Dedifferentiated amniotic fluid mesenchymal stem cell (primary cell): ENCODE results near the gene BAIAP2L1.
"Not testable (repeated sequence)": the region's sequence is repeated elsewhere in the genome, so short reads cannot be mapped to it uniquely, and the experiment has no call there.

Experiments used
- DNase-seq: peaks from one replicate; pipeline ENCODE4 v3.0.0-alpha.2; 2016; ENCODE audit errors: extremely low spot score

Gene BAIAP2L1

GRCh38 chr7:98399462-98399861 is 1.4 kb downstream of the BAIAP2L1 start:
- DNase-seq: no peak

DNA sequence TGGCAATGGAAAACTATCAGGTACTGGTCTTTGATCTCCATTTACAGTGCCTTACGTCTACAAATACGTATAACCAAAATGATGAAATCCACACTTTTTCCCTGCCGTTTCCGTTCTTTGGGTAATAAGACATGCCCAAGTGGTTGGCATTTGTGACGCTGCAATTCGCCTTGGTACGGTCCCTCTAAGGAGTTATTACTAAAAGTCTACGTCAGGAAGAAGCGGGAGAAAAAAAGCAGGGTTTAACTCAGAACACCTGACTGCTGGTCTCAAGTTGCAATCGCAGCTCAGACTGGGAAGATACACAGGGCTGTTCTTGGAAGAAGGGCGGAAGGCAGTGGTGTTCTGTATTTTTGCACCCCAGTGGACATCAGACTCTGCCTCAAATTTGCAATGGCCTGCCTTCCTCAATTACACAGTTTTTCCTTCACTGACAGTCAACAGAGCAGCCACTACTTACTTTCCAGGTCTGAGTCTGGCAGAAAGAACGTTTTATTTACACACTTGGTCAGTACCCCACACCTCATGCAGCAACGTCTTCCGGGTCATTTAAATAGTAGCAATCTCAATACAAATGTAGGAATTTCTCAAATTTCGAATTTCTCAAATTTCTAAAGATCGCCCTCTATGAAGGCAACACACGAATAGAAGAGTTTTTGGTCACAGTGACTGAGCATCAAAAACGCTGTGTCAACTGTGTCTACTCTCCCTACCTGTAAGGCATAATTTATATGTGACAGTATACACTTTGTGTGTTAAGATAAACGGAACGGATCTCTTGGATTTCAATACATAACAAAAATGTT is 2.1 kb downstream of the BAIAP2L1 start:
- no peak for DNase-seq

DNA sequence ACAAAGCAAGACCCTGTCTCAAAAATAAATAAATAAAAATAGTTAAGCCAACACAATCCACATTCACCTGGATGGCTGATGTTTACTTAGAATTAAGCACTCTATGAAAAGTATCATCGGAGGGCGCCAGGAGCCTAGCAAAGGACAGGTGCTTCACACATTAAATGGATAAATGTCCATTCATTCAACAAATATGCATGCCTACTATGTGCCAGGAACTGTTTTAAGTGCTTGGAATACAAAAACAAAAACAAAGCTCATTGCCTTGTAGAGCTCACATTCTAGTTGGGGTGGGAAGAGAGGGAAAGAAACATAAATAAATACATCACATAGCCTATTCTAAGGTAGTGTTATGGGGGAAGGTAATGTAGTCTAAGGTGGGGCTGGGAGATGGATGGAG is 4.1 kb downstream of the BAIAP2L1 start:
- no peak for DNase-seq

DNA sequence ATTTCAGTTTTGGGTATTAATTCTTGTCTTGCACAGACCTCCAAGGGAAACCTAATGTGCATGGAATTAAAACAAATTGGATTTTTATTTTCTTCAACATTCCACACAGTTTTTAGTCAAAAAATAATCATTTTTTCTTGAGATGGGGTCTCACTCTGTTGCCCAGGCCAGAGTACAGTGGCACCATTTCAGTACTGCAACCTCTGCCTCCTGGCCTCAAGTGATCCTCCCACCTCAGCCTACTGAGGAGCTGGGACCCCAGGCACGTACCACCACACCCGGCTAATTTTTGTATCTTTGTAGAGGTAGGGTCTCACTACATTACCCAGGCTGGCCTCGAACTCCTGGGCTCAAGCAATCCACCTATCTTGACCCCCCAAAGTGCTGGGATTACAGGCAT is 4.9 kb downstream of the BAIAP2L1 start:
- no peak for DNase-seq

GRCh38 chr7:98395481-98395880 is 5.4 kb downstream of the BAIAP2L1 start:
- DNase-seq: no peak

DNA sequence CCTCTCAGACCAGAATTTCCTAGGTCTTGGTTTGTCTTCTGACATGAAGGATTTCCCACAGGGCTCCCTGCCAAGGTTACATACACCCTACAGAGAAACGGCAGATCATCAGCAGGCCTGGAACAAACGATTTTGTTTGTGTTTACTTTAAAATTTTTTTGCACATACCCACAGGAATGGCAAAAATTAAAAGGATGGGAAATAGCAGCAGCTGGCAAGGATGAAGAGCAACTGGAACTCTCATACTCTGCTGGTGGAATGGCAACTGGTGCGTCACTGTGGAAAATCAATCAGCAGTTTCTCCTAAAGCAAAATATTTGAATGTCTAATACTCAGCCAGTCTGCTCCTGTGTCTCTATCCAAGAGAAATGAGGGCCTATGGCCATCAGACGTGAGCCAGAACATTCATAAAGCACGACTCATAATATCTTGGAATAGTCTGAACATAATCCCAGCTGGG is 6.5 kb downstream of the BAIAP2L1 start:
- peak; percentile 50 for DNase-seq

DNA sequence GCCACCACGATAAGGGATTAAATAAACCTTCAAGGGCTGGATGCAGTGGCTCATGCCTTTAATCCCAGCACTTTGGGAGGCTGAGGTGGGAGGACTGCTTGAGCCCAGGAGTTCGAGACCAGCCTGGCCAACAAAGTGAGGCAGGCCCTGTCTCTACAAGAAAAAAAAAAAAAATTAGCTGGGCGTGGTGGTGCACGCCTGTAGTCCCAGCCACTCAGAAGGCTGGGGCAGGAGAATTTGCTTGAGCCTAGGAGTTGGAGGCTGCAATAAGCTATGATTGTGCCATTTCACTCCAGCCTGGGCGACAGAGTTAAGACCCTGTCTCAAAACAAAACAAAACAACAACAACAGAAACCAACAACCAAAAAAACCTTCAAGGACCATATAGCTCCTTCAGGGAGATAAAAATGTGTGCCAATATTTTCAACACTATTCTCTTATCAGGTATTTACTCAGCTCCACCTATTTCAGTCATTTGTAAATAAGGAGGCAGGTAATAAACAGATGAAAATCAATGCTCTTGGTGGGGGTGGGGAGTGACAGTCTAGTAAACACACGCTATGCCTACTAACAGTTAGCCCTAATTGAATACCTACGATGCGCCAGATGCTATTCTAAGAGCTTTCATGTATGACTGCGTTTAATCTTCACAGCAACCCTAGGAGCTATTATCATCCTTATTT is 13.2 kb downstream of the BAIAP2L1 start:
- DNase-seq: no peak

DNA sequence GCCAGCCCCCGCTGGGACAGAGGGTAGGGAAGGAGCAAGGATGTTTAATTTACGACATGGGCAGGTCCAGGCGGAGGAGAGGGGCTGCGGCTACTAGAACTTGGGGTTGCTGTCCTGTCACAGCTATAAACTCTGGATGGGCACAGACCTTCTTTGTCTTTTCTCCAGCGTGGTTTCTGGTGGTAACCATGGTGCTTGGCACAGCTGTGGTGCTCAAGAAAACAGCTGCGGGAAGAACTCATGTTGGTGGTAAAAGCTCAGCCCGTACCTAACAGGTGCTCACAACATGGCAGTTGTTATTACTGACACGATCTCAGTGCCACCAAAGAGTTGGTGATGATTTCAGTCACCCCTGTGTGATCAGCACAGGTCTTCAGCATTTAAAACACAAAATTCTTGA is 13.8 kb downstream of the BAIAP2L1 start:
- DNase-seq: no peak

DNA sequence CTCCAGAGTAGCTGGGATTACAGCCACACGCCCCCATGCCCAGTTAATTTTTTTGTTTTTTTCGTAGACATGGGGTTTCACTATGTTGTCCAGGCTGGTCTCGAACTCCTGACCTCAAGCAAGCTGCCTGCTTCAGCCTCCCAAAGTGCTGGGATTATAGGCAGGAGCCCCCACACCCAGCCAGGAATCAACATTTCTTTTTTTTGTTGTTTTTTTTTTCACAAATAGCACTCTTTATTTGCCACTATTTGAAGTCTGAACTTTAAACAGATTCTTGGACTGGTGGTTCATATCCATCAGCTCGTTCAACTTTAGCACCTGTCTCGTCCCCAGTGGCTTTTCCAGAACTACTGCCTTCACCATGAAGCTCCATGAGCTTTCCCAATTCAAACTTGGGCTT is 15.4 kb downstream of the BAIAP2L1 start:
- not testable (repeated sequence) for DNase-seq

DNA sequence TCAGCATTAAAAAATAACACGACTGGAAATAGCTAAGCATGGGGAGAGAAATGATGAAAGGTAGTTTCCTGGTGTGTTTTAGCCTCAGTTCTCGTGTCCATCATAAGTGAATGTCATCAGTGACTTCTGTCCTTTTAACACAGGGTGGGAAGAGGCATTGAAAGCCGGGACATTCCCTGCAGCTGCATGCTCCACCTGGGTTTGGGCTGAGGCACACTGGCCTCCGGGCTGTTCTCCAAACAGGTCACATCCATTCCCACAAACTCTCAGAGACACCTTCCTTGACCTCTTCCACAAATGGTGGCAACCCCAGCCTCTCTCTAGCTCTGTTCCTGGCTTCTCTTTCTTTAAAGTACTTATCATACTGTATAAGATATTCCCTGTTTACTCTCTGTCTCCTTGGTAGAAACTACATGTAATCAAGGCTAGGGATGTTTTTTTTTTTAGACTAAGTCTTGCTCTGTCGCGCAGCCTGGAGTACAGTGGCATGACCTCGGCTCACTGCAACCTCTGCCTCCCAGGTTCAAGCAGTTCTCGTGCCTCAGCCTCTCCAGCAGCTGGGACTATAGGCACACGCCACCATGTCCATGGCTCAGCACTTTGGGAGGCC is 22.6 kb downstream of the BAIAP2L1 start:
- no peak for DNase-seq

DNA sequence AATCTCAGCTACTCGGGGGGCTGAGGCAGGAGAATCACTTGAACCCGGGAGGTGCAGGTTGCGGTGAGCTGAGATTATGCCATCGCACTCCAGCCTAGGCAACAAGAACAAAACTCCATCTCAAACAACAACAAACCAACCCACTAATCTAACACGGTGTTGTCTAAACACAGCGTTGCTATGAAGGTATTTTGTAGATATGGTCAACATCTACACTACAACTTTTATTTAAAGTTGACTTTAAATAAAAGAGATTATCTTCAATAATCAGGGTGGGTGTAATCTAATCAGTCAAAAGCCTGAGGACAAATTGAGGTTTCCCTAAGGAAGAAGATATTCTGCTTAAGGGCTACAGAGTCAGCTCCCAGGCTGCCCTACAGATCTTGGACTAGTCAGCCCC is 24.2 kb downstream of the BAIAP2L1 start:
- no peak for DNase-seq

- no peak for DNase-seq
Observed at GRCh38 chr7:98375664-98376063, 25.2 kb downstream of the BAIAP2L1 start.

GRCh38 chr7:98374285-98374680 is 26.6 kb downstream of the BAIAP2L1 start:
- DNase-seq: no peak

DNA sequence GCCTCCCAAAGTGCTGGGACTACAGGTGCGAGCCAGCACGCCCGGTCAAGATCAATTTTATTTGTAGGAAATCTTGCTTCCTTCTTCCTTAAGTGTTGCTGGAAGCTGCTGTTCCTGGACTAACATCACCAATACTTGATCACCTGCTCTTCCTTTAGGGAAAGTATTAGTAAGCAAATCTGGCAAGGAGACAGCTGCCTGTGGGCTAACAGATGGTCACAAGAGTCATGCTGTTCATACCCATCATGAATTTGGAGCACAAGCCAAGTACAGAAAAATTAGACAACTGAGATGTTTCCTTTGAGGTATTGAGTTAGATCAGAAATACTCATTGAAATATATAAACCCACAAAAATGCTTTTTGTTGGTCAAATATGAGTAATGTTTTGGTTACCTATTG is 27.9 kb downstream of the BAIAP2L1 start:
- DNase-seq: peak; percentile 16

- DNase-seq: no peak
Observed at GRCh38 chr7:98369726-98370125, 31.2 kb downstream of the BAIAP2L1 start.

GRCh38 chr7:98368716-98369115 is 32.2 kb downstream of the BAIAP2L1 start:
- no peak for DNase-seq

GRCh38 chr7:98366562-98366938 is 34.3 kb downstream of the BAIAP2L1 start:
- no peak for DNase-seq

DNA sequence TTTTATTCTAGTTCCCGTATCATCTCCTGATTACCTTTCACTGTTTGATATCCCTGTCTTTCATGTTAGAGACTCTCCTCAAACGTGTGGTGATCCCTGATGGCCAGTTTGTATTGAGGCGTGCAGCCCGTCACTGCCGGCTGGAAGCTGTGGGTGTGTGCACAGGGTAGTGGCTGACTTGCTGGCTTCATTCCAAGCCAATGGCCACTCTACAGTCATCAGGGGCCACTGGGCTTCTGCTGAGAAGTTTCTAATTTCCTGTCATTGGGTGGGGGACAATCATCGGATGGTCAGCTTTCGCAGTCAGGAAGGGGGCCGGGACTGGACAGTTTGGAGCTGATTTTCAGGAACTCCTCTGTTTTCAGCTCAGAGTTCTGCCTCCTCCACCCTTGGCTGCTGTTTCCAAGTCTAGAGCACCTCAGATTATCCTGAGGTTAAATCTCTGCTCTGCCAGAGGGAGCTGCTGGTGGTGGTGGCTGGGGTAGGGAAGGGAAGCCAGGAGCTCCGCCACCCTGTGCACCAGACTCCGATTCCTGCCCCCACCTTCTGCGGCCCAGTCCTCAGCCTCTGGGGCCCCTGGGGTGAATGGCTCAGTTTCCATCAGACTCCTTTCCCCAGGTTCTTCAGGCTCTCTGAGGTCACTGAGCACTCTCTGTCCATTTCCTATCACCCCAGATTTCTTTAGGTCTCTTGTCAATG is 34.9 kb downstream of the BAIAP2L1 start:
- no peak for DNase-seq

GRCh38 chr7:98364220-98364619 is 36.7 kb downstream of the BAIAP2L1 start:
- no peak for DNase-seq

GRCh38 chr7:98362517-98362916 is 38.4 kb downstream of the BAIAP2L1 start:
- no peak for DNase-seq

DNA sequence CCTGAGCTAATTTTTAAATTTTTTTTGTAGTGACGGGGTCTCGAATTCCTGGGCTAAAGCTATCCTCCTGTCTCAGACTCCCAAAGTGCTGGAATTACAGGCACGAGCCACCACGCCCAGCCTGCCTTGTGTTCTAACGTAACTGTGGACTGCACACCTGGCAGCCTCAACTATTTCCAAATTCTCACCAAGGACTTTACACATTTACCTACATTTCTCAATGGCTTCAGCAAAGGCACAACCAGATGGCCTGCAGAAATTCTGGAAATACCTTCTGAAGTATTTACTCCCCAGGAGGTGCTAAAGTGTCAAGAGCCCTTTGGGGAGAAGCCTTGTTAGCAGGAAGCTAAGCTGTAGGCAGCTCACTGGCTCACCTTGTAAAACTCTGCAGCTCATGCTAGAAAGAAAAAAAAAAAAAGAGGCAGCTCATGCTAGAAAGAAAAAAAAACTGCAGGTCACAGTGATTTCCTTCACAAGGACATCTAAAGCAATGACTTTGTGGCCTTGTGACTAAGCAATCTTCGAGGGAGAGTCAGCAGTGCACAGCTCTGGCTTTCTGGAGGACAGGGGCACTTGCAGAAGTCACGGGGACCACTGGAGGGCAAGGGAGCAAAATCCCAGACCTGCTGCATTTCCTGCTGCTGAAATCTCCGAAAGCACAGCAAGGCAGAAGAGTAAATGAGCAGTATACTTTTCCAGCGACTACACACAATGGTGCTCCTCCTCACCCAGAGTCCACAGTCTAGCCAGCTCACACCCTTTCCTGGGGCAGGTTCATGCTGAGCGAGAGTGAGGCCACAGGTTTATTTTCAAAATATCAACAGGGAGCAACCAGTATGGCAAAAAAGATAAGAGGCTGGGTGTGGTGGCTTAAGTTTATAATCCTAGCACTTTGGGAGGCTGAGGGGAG is 40.4 kb downstream of the BAIAP2L1 start:
- no peak for DNase-seq
